Uterus (tissue), 2 donors: ENCODE measurements around the gene CPNE7.

Source experiments
- CTCF ChIP-seq, 4 experiments: fragments of 200-600 bp in 2 of 4; fragments of 450-650 bp in 2 of 4; sonication (generic) in 2 of 4; IDR thresholded peaks; one replicate each; pipeline ENCODE4 v1.5.1; 2016 to 2019; ENCODE audit warnings: antibody characterized with exemption in 4 of 4, mild to moderate bottlenecking in 2 of 4, moderate library complexity in 1 of 4
- POLR2A ChIP-seq, 2 donors: fragments of 450-650 bp; IDR thresholded peaks; one replicate each; pipeline ENCODE4 v1.6.1; 2016; ENCODE audit warnings: antibody characterized with exemption in 2 of 2, mild to moderate bottlenecking in 1 of 2, moderate library complexity in 1 of 2

GRCh38 chr16:89531821-89532526, 43.6 kb upstream of the CPNE7 start:
- no peak for TF ChIP-seq CTCF (IDR thresholded peaks at IDR 0.05)
- no peak for TF ChIP-seq POLR2A (IDR thresholded peaks at IDR 0.05)
